Omental fat pad (tissue), 4 donors: ENCODE data around the gene ARHGAP15. TPM values are rescaled to one million over a fixed set of nuclear protein-coding genes. Genes with fewer than 3 reads are reported as not detected.

Experiments used
- ATAC-seq: fragments of 150-250 bp; one replicate; pipeline ENCODE4 v1.9.1; 2016; ENCODE audit warnings: mild to moderate bottlenecking, moderate library complexity; ENCODE audit not compliant: low FRiP score
- DNase-seq: peaks from one replicate; pipeline ENCODE4 v3.0.0-alpha.2; 2019; ENCODE audit warnings: low spot score
- total RNA-seq, 4 donors: library from RNA; depleted of rRNA; stranded (reverse); fragments of >200 nt; gene quantifications; one replicate each; pipeline ENCODE4 v1.1.0, GENCODE V29; 2016
- TF ChIP-seq, protein P1 (sequence below), 3 donors: fragments of 450-650 bp; IDR thresholded peaks; one replicate each; pipeline ENCODE4 v1.5.1; 2016 to 2017; ENCODE audit warnings: antibody characterized with exemption in 3 of 3, mild to moderate bottlenecking in 3 of 3, moderate library complexity in 2 of 3

Gene ARHGAP15
- total RNA-seq, 4 donors from 2014 or later: 12.2 to 27.6 (median 20.7) TPM

DNA sequence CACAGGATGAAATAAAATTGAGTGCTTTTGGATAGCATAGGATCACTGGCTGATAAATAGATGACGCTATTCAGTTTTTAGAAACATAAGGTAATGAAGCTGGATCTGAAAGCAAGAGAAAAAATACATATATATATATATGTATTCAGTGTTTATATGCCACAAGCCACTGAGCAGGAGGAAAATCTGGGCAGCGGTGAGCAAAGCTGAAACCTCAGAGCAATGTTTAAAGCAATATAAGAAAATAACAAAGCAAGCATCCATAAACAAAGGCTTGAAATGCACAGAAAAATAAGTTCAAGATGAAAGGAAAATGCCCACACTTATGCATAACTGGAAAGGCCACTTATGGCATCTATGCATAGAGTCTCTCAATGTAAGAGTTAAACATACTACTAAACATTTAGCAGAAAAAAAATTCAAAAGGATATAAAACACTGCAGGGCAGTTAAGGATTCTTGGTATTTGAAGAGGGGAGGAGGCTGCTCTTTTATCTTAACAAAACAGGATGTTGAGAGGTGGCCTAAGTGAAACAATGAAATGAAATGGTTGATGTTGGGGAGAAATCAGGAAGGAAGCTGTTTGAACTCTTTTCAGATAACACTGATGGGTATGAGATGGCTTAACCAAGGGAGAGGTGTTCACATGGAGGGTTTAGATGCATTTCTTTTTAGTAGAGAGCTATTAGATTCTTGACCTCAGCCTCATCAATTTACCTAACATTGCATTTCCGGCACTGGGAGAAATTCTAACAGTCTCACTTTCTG is 129.1 kb downstream of the ARHGAP15 start:
- TF ChIP-seq, protein P1, sequence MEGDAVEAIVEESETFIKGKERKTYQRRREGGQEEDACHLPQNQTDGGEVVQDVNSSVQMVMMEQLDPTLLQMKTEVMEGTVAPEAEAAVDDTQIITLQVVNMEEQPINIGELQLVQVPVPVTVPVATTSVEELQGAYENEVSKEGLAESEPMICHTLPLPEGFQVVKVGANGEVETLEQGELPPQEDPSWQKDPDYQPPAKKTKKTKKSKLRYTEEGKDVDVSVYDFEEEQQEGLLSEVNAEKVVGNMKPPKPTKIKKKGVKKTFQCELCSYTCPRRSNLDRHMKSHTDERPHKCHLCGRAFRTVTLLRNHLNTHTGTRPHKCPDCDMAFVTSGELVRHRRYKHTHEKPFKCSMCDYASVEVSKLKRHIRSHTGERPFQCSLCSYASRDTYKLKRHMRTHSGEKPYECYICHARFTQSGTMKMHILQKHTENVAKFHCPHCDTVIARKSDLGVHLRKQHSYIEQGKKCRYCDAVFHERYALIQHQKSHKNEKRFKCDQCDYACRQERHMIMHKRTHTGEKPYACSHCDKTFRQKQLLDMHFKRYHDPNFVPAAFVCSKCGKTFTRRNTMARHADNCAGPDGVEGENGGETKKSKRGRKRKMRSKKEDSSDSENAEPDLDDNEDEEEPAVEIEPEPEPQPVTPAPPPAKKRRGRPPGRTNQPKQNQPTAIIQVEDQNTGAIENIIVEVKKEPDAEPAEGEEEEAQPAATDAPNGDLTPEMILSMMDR (IDR thresholded peaks at IDR 0.05): no peak
- ATAC-seq: no peak

DNA sequence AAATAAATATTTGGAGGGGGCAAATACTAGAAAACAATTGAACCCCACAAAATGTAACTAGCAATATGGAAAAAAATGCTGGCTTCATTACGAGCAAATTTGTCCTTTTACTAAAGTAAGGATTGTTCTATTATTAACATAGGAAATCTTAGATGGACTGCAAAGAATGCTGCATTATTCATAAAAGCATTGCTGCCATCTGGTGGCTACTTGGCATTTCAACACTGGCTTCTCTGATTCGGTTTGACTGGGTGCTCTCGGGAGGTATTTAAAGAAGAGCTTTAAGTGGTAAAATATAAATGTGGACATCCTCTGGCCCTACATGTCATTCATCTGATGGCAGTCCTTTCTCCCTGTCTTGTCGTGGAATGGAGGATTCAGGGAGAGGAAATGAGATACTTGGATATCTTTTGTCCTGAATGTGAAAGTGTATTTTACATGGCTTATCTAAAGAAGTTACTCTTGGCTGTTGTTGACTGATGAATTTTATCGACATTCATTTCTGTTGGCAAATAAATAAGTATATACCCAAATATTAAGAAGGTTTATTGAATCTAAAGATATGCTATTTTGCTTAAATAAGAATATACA is 130.2 kb downstream of the ARHGAP15 start:
- peak; percentile 38 for DNase-seq
- ATAC-seq: peak; percentile 83
- TF ChIP-seq, protein P1 (IDR thresholded peaks at IDR 0.05): peak in 1 of 3 donors; percentile 21

More for the DNA sequence above, 129.1 kb downstream of the ARHGAP15 start:
- no peak for DNase-seq

DNA sequence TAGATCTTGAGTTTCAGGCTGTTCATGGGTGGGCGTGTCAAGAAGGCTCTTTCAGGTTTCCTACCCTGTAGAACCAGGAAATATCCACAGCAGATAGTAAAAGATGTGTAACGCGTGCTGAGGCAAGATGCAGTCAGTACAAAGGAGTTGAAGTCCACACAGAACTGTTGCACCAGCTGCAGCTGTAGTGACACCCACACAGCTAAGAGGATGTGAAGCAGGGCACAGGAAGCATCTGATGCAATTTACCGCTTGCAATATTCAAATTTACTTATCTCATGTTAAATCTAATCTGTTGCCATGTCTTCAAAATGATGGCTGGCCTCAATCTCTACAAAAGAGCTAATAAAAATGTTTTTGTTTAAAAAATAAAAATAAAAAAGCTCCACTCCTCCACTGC is 132.8 kb downstream of the ARHGAP15 start:
- ATAC-seq (no peak), DNase-seq (no peak)
- TF ChIP-seq, protein P1 (IDR thresholded peaks at IDR 0.05): no peak

DNA sequence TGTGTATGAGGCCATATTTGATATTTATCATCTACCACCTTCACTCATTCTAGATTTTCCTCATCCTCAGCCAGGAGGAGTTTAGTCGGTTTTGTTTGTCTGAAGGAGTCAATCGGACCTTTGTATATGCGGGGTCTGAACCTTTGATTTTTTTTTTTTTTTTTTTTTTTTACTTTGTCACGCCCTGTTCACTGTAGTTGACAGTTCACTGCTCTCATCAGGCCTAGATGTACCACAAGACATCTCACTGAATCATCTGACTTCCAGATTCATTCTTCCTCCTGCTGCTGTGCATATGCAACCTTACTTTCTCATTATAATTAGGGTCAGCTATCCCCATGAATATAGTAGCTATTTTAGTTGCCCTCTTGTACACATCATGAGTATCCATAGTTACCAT is 133.2 kb downstream of the ARHGAP15 start:
- DNase-seq (no peak), ATAC-seq (no peak)
- TF ChIP-seq, protein P1 (IDR thresholded peaks at IDR 0.05): no peak

DNA sequence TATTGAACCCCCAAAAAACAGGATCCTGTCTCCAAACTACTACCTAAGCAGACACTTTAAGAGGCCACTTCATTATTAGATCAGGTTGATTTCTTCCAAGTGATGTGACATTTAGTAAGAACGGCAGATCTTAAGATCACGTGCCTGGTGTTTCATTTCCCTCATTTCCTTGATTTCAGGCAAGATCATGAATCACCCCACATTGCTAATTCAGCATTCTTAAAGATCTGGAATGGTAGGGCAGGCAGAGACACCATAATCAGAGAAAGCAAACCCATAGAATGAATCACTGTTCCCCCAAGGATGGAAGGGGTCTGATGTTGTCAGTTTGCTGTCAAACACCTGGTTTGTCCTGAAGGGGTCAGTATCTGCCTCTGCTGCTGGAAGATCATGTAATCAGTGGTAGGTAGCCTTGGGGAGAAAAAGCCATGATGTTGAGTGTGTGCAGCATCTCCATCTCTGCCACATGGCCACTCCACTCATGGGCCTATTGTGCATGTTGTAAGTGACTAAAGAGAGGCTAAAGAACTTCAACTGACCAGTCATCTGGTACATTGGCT is 133.9 kb downstream of the ARHGAP15 start:
- DNase-seq: no peak
- no peak for ATAC-seq
- TF ChIP-seq, protein P1 (IDR thresholded peaks at IDR 0.05): no peak

DNA sequence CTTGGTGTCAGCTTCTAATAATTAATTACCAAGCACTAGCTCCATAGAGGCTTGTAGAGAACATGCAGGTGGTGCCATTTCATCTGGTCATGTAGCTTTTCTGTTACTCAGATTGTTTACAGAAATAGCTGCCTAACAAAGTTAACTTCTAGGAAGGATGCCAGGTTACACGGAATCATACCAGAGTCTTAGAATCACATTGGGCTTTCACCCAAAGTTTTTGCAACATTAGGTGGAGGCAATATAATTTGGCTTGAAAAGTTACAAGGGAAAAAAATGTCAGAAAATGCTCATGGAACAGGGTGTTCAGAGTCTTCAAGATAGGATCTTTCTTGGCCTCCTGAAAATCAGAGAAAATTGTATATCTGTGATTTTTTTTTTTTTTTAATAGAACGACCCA is 135.6 kb downstream of the ARHGAP15 start:
- ATAC-seq: peak; percentile 88
- no peak for DNase-seq
- TF ChIP-seq, protein P1 (IDR thresholded peaks at IDR 0.05): no peak
